Dermis microvascular lymphatic vessel endothelial cell (primary cell): ENCODE measurements around the gene CDH12. TPM values are rescaled to one million over a fixed set of nuclear protein-coding genes. Genes with fewer than 3 reads are reported as not detected.
"Not testable (repeated sequence)": the region's sequence is repeated elsewhere in the genome, so short reads cannot be mapped to it uniquely, and the experiment has no call there.

ENCODE experiments used
- DNase-seq, 2 donors: peaks; one replicate each; pipeline versions ENCODE4 v3.0.0 to v3.0.0-alpha.2; 2010; ENCODE audit warnings: low read depth in 2 of 2
- total RNA-seq: library from RNA; depleted of rRNA; stranded (reverse); fragments of >200 nt; gene quantifications from 2 replicates; pipeline ENCODE4 v1.2.1, GENCODE V29; 2014

The CDH12 gene
- total RNA-seq, 1 donor from 2014 or later: not detected

DNA sequence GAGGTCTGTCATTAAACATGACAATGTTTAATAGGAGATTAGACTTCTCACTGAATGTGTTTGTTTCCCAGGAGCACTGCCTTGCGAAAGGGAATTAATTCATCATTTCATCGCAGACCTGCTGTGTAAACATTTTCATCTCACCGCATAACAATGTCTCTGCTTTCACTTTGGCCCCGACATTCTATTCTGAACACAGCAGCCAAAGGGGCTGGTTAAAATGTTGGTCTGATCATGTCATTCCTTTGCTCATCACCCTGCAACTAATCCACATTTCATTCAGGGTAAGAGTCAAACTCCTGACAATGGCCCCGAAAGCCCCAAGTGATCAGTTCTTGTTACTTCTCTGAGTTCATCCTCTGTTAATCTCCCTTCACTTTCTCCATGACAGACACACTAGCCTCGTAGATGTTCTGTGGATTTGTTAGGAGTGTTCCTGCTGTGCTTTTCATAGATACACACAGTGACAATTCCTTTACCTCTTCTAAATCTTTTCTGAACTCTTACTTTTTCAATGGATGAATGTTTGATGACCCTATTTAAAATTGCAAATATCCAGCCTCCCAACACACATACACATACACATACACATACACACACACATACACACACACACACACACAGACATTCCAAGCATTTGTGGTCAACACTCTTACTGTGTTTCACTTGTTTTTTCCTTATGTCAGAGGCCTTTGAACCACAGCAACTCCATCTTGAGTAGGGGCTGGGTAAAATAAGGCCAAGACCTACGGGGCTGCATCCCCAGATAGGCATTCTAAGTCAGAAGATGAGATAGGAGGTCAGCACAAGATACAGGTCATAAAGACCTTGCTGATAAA is 688.0 kb downstream of the CDH12 start:
- DNase-seq: not testable (repeated sequence)

GRCh38 chr5:22156953-22157352 is 696.2 kb downstream of the CDH12 start:
- not testable (repeated sequence) for DNase-seq

DNA sequence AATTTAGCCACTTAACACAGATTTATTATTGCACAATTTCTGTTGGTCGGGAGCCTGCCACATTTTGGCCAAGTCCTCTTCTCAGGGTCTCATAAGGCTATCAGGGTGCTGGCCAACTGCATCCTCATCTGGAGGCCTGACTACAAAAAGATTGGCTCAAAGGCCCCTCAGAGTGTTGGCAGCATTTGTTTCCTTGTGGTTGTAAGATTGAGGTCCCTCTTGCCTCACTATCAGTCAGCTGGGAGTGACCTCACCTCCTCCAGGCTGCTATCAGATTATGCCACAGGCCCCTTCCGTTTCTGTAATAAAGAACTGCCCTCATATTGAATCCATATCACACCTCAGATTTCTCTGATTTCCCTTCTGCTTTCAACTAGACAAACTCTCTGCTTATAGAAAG is 698.4 kb downstream of the CDH12 start:
- DNase-seq: not testable (repeated sequence)

- not testable (repeated sequence) for DNase-seq
Observed at GRCh38 chr5:22151801-22152200, 701.3 kb downstream of the CDH12 start.

DNA sequence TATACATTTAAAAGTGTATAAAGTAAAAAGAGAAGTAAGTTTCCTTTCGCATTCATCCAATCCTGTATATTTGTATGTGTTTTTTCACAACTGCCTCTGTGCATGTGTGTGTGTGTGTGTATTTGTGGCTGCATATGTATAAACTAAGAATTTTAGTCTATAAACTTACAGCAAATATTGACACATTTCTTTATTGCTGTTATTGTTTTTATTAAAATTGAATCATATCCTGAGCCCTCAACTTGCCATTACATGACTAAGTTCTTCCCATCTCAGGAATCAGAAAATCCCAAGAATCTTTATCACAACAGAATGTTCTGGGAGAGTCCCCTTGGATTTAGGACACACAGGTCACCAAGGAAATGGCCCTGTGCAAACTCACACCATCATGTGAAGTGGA is 712.7 kb downstream of the CDH12 start:
- DNase-seq: not testable (repeated sequence)

GRCh38 chr5:22139662-22140300 is 713.4 kb downstream of the CDH12 start:
- not testable (repeated sequence) for DNase-seq

DNA sequence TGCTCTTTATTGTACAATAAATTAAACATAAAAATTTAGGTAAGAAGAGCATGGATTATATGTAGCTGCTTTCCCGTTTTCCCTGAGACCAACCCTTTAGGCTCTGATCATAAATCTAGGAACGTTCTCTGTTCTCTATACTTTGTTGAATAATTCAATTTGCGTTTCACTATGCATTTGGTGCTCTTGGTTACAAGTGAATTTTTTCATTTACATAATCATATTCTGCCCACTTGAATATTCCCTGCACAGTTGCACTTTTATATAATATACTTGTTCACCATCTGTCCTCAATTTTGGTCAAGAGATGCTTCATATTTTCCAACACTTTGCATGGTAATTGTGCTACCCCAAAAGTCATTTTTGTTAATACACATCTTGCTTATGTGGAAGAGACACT is 741.8 kb downstream of the CDH12 start:
- DNase-seq: no peak

GRCh38 chr5:22109315-22109714 is 743.8 kb downstream of the CDH12 start:
- no peak for DNase-seq

DNA sequence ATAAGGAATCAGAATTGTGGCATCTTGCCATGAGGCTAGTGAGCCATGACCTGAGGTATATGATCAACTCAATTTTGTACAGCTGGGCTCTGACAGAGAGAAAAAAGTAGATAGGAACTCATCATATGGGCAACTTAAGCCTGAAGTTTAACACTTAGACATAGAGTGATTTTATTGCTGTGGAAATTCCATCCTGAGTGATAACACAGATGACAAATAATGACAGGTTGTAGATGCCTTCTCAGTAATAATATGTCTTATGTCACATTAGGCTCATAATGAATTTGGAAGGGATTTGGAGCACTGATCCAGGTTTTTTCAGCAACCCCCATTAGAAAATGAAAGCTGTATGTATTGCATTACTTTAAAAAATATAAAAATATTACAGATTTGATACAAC is 744.6 kb downstream of the CDH12 start:
- no peak for DNase-seq

DNA sequence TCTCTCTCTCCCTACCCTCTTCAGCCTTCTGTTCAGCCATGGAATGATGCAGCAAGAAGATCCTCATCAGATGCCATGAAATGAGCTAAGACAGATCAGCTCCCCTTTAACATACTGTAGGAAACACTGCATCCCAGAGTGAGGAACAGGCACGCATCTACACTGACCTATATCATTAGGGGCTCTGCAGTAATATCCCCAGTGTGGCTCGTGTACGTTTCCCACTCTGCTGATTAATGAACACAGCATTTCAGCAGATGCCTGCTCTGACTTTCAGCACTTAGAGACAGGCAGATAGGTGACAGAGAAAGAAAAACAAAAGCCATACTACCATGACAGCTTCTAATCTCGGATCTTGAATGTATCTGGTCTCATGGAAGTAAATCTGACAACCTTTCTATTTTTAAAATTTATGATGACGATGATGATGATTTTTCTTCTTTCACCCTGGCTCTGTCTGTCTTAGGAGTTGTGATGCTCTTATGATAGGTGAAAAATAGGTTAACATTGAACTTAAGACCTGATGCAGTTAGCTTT is 750.3 kb downstream of the CDH12 start:
- no peak for DNase-seq

DNA sequence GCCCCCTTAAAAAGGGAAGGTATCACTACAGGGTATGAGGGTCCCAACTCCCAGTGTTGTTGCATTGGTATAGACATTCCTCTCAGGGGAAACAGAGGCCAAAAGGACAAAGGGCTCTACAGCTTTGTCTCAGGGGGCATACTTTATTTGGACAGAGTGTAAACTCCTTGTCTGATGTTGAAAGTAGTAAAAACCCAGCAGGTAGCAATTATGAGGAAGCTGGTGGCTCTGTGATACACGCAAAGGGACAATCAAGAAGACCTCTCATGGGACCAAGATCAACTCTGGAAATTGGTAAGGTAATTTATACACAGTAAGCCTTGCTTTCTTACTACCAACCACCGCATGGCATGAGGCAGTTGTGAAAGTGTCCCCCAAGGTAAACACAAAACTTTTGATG is 764.6 kb downstream of the CDH12 start:
- DNase-seq: no peak

- no peak for DNase-seq
Observed at GRCh38 chr5:22079566-22079965, 773.6 kb downstream of the CDH12 start.

GRCh38 chr5:22079002-22079401 is 774.1 kb downstream of the CDH12 start:
- DNase-seq: no peak

- no peak for DNase-seq
Observed at GRCh38 chr5:22076586-22076985, 776.6 kb downstream of the CDH12 start.

DNA sequence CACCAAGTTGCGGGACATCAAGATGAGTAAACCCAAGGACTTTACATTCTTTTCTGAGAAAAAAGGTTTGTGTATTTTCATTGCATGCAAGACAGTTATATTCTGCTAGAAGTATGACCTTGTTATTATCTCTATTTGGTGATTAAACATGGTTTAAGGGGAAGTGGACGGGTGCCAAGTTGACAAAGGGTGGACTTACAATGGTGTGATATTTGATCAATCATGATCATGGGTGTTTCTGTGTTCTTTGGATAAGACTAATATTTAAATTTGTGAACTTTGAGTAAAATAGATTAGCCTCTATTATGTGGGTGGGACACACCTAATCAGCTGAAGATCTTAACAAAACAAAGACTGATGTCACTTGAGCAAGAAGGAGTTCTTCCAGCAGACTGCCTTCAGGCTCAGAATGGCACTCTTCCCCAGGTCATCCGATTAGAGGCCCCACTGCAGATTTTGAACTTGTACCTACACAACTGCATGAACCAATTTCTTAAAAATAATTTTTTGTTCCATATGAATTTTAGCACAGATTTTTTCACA is 782.9 kb downstream of the CDH12 start:
- DNase-seq: no peak

- DNase-seq: no peak
Observed at GRCh38 chr5:22063717-22064116, 789.4 kb downstream of the CDH12 start.

DNA sequence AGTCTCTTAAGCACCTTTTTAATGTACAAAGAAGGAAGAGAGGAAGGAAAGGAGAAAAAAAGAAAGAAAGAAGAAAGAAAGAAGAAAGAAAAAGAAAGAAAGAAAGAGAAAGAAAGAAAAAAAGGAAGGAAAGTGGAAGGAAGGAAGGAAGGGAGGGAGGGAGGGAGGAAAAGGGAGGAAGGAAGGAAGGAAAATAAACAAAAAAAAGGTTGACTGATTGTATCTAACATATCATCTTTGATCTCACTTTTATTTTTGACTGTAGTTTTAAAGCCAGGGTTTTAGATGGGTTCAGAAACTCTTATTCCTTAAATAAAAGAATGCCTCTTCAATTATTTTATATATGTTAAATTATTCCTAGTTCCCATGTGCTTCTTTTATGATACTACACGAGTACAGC is 794.5 kb downstream of the CDH12 start:
- no peak for DNase-seq

DNA sequence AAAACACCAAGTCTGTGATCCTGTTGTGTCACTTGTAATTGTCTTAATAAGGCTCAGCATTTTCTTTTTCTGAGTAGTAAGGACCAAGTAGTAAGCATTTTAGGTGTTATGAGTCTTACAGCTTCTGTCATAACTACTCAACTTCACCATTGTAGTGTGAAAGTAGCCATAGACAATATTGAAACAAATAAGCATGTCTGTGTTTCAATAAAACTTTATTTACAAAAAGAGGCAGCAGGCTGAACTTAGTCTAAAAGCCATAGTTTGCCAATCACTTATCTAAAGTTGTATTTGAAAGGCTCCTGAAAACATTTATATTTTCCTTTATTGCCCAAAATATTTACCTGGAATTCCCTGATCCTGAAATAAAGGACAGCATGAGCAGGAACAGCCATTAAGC is 796.1 kb downstream of the CDH12 start:
- no peak for DNase-seq

DNA sequence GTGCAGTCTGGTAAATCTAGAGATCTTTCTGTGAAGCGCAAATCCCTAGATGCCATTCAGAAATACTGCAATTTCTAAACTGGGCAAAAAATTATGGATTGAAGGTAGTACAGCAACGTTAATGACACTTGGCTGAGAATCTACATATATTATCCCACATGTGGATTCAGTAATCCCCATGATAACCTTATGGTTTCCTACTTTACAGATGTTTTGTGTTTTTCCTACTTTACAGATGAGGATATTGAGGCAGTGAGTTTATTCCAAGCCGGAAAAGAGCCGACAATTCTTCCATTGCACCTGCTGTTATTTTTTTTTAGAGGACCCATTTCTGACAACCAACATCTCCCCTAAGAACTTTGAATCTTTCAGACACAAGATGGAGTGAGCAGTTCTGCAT is 796.5 kb downstream of the CDH12 start:
- DNase-seq: no peak

DNA sequence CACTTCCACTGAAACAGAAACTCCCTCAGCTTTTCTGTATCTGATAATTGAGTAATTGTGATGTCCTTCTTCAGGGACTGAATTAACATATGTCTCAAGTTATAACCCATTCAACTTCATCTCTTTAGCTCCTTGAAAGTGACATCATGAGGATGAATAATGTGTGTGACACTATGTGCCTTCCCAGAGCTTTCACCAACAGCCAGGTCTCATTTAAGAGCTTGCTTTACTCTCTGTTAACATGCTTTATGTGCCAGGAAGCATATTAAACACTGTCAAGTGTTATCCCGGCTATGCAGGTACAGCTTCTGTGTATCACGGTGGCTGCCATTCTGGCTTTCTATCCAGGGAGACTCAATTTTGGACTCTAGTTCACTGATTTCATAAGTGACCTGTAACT is 799.9 kb downstream of the CDH12 start:
- DNase-seq: no peak

DNA sequence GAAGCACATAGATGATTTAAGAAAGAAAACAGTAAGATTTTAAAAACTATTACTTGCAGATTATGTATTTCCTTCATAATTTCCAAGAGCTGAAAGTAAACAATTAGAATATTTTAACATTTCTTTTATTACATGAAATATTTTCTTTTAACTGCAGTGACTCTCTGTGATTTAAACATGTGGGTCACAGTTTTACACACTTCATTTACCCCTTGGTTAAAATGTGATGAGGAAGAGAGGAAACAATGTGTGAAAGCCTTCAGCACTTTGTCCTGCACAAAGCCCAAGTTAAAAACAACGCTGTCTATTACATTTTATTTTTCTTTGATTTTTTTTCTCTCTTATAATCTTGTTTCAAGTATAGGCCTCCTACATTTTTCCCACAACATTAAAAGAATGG is 801.3 kb downstream of the CDH12 start:
- DNase-seq: no peak

GRCh38 chr5:22050931-22051330 is 802.2 kb downstream of the CDH12 start:
- no peak for DNase-seq

GRCh38 chr5:22044229-22044628 is 808.9 kb downstream of the CDH12 start:
- no peak for DNase-seq
